ENCODE measurements around the gene FAM161A.
"Not testable (repeated sequence)": the region's sequence is repeated elsewhere in the genome, so short reads cannot be mapped to it uniquely, and the experiment has no call there.

The FAM161A gene

DNA sequence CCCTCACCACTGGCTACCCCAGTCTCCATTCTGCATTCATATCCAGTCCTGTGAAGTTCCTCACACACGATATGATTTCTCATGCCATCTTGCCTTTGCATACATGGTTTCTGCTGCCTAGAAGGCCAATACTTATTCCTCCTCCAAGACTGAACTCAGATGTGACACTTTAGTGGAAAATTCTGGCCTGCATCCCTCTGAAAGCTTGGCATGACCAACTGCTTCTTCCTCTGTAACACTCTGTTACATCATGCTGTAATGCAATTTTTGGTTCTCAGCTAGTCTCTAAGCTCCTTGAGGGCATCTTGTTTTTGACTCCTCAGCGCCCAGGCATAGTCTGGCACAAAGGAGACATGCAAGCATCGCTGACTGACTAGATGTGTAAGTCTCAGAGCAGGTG is 12.6 kb downstream of the FAM161A start:
- no peak for DNase-seq (ENCODE audit: low read depth)

DNA sequence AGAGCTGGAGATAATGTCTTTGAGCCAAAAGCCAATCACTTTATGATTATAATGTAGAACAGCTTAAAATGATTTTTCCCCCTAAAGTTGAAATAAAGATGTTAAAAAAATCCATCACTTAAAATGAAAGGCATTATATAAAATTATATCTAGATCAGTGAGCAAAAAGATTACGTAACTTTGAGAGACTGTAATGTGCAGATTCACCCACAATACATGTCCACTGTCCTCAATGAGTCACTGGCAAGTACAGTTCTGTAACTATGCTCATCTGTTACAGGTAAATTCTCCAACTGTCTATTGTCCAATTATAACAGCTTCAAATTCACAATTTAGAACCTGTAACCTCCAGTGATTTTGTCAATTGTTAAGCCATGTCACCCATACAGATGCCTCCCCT is 19.0 kb downstream of the FAM161A start:
- no peak for DNase-seq (ENCODE audit: low read depth)

DNA sequence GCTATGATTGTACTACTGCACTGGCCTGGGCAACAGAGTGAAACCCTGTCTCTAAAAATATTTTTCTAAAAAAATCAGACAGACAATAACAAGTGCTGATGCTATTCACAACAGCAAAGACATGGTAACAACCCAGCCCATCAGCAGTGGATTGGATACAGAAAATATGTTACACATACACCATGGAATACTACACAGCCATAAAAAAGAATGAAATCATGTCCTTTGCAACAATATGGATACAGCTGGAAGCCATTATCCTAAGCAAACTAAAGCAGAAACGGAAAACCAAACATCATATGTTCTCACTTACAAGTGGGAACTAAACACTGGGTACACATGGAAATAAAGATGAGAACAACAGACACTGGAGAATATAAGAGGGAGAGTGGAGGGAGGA is 19.9 kb downstream of the FAM161A start:
- DNase-seq (ENCODE audit: low read depth) = no peak

DNA sequence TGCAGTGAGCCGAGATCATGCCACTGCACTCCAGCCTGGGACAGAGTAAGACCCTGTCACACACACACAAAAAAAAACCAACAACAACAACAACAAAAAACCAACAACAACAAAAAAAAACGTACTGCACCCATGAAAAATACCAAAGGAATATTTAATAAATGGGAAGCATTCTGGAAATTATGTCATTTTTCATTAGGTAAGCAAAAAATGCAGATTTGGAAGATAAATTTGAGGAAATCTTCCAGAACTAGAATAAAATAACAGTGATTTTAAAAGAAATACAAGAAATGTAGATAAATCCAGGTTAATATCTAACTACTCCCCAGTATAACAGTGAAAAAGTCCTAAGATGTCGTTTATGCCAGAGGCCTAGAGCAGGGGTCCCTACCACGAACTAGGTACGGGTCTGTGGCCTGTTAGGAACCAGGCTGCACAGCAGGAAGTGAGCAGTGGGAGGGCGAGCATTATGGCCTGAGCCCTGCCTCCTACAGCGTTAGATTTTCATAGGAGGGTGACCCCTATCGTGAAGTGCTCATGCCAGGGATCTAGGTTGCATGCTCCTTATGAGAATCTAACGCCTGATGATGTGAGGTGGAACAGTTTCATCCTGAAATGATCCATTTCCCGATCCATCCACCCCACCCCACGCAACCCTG is 21.5 kb downstream of the FAM161A start:
- no peak for DNase-seq (ENCODE audit: low read depth)

DNA sequence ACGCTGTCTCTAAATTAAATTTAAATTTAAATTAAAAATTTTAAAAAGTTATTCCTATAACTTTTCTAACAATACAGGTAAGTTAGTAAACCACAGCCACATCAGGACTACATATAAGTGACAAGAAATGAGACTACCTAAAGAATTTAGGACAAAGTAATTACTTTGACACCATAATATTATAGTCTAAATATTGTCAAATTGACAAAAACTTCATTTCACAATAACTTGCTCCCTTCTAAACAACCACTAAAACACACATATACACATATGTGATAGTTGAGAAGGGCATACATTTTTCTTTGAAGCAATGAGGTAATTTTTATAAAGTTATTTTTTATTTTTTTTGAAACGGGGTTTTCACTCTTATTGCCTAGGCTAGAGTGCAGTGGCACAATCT is 31.6 kb downstream of the FAM161A start:
- DNase-seq (ENCODE audit: low read depth) = no peak

DNA sequence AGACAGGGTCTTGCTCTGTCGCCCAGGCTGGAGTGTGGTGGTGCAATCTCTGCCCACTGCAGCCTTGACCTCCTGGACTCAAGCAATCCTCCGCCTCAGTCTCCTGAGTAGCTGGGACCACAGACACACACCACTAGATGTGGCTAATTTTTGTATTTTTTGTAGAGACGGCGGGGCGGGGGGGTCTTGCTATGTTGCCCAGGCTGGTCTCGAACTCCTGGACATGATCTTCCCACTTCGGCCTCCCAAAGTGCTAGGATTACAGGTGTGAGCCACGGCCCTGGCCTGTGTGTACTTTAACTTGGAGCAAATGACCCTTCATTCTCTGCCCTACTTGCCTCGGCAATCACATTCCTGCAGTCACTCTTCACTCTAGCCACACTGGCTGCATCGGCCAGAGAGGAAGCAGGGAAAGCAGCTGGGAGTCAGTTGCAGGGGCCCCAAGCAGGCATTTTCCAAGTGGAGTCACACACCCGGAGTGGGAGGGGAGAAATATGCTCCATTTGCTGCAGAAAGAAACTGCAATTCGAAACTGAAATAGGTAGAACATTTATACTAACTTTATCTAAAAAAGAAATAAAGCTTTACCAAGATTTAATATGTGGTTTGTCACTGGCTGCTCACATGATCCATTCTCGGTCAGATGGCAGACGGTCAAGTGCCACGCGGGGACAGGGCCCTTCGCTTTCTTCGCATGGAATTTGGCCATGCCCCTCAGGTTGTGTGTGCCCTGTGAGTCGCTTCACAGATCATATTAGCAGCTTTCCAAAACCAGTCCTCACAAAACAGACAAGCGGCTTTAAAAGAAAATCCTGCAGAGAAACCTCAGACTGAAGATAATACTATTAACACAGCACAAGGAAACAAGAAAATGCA is 37.1 kb downstream of the FAM161A start:
- DNase-seq (ENCODE audit: low read depth) = no peak

DNA sequence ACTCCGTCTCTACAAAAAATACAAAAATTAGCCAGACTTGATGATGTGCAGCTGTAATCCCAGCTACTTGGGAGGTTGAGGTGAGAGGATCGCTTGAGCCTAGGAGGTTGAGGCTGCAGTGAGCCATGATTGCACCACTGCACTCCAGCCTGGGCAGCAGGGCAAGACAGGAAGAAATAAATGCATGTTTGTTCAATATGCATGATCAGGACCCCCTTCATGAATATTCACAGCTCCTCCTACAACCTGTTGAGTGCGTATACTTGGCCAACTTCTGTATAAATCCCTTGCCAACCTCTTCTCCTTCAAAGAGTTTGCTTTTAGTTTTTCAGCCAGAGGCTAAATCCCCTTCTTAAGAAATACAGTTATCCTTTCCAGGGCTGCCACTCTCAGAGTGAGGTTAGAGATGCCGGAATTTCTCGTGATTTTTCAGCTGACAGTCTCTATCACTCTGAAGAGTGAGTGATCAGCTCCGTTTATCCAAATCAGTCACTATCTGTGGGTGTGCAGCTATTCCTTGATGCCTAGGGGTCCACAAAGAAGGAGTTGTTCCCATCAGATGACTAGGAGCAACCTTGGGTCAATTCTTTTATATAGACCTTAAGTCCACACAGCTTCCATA is 39.2 kb downstream of the FAM161A start:
- no peak for DNase-seq (ENCODE audit: low read depth)

DNA sequence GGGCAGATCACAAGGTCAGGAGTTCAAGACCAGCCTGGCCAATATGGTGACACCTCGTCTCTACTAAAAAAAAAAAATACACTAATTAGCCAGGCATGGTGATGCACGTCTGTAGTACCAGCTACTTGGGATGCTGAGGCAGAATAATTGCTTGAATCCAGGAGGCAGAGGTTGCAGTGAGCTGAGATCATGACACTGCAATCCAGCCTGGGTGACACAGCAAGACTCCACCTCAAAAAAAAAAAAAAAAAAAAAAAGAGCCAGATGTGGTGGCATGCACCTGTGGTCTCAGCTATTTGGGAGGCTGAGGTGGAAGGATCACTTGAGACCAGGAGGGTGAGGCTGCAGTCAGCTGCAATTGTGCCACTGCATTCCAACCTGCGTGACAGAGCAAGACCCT is 40.5 kb downstream of the FAM161A start:
- not testable (repeated sequence) for DNase-seq (ENCODE audit: low read depth)

DNA sequence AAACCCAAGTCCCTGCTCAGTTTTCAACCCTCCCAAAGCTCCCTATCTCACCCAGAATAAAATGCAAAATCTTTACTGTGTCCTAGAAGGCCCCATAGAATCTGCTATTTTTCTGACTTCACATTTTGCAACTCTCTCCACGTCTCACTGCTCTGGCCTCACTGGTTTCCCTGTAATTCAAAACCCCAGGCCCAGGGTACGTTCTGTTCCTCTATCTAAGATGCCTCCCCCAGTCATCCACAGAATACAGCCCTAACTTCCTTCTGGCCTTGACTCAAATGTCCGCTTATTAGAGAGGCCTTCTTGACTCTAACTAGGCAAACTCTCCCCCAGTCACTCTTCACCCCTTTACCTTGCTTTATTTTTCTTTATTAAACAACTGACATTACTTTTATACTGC is 42.0 kb downstream of the FAM161A start:
- DNase-seq (ENCODE audit: low read depth) = no peak

DNA sequence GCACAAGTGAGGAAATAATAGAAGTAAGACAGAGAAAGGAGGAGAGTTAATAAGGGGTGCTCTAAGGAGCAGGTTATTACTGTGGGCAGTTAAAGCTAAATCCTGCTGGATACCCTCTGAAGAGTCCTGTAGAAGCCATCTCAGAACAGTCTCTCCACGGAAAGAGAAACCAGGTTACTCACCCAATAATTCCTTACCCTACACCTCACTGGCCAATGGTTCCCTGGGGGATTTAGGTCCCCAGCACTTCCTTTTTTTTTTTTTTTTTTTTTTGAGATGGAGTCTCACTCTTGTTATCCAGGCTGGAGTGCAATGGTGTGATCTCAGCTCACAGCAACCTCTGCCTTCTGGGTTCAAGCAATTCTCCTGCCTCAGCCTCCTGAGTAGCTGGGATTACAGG is 43.7 kb downstream of the FAM161A start:
- DNase-seq (ENCODE audit: low read depth) = not testable (repeated sequence)

DNA sequence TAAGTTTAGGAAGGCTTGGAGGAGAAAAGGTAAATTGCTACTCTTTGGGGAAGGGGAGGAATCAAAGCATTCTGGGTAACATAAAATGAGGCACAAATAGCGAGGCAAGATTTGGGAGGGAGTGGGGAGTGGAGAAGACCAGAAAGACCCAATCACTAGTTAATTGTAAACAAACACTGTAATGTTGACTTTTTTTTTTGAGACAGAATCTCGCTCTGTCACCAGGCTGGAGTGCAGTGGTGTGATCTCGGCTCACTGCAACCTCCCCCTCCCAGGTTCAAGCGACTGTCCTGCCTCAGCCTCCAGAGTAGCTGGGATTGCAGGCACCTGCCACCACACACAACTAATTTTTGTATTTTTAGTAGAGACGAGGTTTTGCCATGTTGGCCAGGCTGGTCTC is 45.2 kb downstream of the FAM161A start:
- not testable (repeated sequence) for DNase-seq (ENCODE audit: low read depth)

DNA sequence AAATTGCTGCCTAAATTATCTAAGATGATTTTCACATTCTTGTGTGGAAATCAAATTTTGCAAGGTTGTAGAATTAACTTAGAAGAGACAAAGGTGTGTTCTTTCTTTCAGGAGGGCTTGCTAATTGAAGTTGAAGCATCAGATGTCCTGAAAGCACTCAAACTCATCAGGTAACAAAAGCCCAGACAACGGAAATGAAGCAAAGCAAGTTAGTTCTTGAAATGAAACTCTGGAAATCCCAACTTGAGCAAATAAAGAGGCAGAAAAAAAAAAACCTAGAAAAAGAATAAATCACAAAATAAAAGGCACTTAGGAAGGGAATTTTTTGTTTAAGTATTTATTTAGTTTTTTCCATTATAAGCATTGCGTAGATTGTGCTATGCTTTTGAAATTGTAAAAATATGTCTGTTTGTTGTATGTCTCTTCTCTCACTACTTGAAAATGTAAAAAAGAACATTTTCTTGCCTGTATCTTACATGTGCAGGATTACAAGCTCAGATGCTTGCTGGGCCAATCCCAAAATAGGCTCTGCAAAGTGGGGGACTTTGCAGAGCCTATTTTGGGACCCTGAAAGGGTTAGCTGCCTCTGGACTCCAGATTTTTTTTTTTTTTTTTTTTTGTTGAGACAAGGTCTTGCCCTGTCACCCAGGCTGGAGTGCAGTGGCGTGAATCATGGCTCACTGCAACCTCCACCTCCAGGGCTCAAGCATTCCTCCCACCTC is 46.7 kb downstream of the FAM161A start:
- no peak for DNase-seq (ENCODE audit: low read depth)

DNA sequence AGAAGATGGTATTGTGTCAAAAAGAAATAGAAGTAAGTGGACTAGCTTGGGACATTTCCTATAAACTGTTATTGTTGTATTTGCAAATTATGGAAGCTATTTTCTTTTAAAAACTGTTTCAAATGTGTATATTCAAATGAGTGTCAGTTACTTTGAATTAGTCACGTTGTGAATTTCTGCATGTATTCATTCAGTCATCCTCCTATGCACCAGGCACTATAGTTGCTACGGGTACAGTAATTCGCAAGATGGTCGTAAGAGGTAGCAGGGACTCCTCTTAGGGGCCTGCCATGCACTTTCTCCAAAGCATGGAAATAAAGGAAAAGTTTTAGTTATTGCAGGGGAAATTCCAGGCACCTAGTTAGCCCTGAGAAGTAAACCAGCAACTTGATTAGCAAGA is 51.3 kb downstream of the FAM161A start:
- DNase-seq (ENCODE audit: low read depth) = no peak

DNA sequence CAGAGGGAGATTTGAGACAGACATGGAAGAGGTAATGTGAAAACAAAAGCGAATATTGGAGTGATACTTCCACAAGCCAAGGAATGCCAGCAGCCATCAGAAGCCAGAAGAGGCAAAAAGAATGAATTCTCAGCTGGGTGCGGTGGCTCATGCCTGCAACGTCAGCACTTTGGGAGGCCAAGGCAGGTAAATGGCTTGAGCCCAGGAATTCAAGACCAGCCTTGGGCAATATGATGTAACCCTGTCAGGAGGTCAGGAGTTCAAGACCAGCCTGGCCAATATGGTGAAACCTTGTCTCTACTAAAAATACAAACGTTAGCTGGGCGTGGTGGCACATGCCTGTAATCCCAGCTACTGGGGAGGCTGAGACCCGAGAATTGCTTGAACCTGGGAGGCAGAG is 54.8 kb downstream of the FAM161A start:
- no peak for DNase-seq (ENCODE audit: low read depth)

DNA sequence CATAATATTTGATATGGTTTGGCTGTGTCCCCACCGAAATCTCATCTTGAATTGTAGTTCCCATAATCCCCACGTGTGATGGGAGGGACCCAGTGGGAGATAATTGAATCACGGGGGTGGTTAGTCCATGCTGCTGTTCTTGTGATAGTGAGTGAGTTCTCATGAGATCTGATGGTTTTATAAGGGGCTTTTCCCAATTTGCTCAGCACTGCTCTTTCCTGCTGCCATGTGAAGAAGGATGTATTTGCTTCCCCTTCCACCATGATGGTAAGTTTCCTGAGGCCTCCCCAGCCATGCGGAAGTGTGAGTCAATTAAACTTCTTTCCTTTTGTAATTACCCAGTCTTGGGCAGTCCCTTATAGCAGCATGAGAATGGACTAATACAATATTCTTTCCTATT is 56.4 kb downstream of the FAM161A start:
- DNase-seq (ENCODE audit: low read depth) = not testable (repeated sequence)

DNA sequence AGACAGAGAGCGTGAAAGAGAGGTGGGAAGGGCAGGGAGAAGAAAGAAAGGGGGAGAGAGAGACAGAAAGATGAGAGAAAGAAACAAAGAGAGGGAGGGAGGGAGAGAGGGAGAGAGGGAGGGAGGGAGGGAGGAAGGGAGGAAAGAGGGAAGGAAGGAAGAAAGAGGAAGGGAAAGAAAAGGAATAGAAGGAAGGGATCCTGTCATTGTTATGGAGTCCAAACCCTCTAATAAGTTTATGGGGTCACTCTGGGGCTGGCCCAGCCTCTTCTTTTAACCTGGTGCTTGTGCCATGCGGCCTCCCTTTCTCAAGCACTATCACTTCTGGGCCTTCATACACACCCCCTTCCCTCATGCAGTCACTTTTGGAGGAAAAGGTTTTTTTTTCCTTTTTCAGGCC is 58.5 kb downstream of the FAM161A start:
- no peak for DNase-seq (ENCODE audit: low read depth)

DNA sequence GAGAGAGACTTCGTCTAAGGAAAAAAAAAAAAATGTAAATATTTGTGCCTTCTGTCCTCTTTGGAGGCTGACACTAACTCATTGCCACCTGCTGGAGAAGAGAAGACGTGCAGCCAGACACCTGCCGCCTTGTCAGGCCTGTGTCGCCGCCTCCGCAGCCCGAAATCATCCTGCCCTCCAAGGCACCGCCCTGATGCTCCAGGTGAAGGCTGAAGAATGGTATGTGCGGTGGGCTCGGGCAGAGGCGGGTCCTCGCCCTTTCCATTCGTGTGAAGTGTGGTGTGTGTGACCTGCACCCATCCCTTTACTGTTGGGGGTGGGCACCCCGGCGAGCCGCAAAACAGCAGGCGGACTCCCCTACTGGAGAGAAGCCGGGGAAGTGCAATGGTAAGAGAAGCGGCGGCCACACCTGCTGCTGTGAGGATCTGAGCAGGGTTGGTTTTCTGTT is 60.4 kb downstream of the FAM161A start:
- DNase-seq (ENCODE audit: low read depth) = peak; percentile 44

DNA sequence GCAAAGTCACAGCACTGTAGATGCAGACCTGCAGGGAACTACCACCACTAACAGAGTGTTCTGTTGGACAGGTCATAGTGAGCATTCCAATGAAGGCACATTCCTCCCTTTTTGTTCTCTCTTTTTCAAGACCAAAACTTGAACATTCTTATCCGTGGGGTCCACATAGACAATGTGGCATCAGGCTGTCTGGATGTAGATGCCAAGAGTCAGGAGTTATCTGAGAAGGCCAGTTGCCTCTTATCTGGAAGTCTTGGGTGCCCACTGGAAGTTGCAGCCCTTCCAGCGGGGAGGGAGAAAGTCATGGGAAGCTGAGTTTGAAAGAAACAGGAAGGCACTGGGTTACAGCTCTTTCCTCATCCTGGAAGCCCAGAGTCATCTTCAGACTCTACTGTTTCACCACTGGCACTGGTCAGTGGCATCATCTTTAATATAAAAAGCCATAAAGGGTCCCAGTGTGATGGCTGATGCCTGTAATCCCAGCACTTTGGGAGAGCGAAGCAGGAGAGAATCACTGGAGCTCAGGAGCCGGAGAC is 61.4 kb downstream of the FAM161A start:
- no peak for DNase-seq (ENCODE audit: low read depth)

DNA sequence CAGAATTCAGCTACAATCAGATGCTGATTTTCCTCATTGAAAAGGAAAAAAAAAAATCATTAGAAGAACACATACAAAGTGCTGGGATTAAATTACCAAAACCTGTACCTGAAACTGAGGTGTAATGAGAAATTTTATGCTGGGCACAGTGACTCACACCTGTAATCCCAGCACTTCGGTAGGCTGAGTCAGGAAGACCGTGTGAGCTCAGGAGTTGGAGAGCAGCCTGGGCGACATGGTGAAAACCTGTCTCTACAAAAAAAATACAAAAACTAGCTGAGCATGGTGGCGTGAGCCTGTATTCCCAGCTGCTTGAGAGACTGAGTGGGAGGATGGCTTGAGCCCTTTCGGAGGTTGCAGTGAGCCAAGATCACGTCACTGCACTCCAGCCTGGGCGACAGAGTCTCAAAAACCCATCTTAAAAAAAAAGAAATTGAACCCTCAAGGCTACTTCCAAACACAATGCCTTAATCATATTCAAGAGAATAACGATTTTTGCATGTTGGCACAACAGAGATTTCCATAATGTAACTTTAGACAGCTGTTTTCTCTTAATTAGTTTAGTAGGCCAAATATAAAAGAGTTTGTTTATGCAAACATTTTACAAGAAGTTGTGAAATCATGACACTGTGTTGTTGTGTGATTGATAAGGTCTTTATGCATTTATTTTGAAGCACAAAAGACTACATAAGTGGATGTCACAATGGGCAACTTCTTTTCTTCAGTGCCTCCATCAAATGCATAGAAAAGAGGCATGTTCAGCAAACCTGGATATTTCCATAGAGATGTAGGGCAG is 63.9 kb downstream of the FAM161A start:
- no peak for DNase-seq (ENCODE audit: low read depth)

DNA sequence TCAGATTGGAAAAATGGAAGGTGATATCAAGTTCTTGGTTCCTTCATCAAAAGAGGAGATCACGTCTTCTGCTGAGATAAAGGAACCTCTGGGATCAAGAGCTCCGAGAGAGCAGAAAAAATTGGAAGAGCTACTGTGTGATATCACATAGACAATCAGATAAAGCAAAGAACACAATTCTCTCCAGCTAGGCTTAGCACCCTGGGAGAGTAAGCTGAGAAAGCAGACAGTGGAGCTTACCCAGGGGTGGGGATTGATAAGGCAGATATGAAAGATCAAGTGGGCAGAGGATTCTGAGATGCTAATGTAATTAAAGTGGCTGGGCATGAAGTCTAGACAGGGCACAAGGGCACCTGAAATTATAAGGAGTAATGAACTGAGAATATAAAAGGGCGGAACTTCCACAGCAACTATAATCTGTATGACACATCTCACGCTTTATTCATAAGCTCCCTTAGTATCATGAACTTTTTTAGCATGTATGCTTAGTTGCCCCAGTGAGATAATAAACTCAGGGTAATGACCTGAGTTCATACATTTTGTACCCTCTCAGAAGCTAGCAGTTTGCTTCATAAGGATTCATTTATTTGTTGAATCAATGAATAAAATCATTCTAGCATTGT is 65.8 kb downstream of the FAM161A start:
- no peak for DNase-seq (ENCODE audit: low read depth)

DNA sequence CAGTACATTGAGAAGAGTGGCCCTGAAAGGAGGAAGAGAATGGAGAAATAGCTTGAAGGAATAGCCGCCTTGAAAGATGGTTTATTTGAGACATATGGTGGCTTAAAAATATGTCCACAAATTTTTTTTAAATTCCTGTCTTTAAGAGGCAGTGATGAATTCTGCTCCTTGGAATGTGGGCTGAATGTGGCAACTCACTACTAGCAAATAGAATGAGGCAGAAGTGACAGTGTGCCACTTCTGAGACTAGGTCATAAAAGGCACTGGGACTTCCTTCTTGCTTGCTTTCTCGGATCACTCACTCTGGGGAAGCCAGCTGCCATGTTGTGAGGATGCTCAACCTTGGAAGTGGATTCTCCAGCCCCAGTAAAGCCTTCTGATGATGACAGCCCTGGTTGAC is 67.0 kb downstream of the FAM161A start:
- DNase-seq (ENCODE audit: low read depth) = no peak

Measured in activated T-helper 9 cell treated with anti-CD3 and anti-CD28 coated beads, Interleukin-2, amount 50 U/mL, for 16 hours (primary cell).